ENCODE data around the gene GPR152.

DNA sequence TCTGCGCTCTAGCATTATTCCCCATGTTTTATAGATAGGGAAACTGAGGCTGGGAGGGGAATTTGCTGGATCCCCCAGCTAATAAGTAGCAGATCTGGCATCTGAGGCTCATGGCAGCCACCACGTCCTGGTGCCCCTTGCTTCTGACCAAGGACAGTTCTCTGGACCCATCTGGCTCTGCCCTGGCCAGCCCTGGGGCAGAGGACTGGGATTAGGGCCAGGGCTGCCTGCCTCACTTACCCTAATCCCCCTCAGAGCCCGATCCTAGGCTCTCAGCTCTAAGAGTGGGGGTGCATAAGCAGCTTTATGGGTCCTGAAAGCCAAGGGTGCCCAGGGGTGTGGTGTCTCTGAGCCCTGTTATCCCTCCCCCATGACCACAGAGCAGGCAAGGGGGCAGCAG, 2.5 kb upstream of the GPR152 start, which contains the start of gene CABP4:
- no peak for TF ChIP-seq POLR2A (IDR thresholded peaks at IDR 0.05)
- TF ChIP-seq CTCF (IDR thresholded peaks at IDR 0.05) = no peak
